H9 (cell line): Measurements from ENCODE around the gene FHOD3. TPM values are rescaled to one million over a fixed set of nuclear protein-coding genes. Genes with fewer than 3 reads are reported as not detected.

Experiments used
- DNase-seq: peaks from one replicate; pipeline ENCODE4 v3.0.0-alpha.2; 2017
- H2AFZ ChIP-seq: one replicate; pipeline ENCODE4 v1.6.1; 2013; ENCODE audit warnings: mild to moderate bottlenecking, low read length, control low read depth, moderate library complexity
- H2AK5ac ChIP-seq: 2 replicates; pipeline ENCODE4 v1.6.1; 2013; ENCODE audit warnings: low read length, control low read depth, mixed read lengths; ENCODE audit not compliant: insufficient read length
- H2BK120ac ChIP-seq: one replicate; pipeline ENCODE4 v1.6.1; 2013; ENCODE audit warnings: low read depth, mild to moderate bottlenecking, low read length, control low read depth, inconsistent platforms; ENCODE audit not compliant: poor library complexity, severe bottlenecking
- H2BK12ac ChIP-seq: 2 replicates; pipeline ENCODE4 v1.6.1; 2013; ENCODE audit warnings: low read length, control low read depth, mixed read lengths, low read depth; ENCODE audit not compliant: insufficient read length
- H2BK15ac ChIP-seq: 2 replicates; pipeline ENCODE4 v1.6.1; 2013; ENCODE audit warnings: low read depth, low read length, control low read depth
- H2BK20ac ChIP-seq: one replicate; pipeline ENCODE4 v1.6.1; 2013; ENCODE audit warnings: low read depth, mild to moderate bottlenecking, low read length, control low read depth, inconsistent platforms; ENCODE audit not compliant: poor library complexity, severe bottlenecking
- H2BK5ac ChIP-seq: 2 replicates; pipeline ENCODE4 v1.6.1; 2013; ENCODE audit warnings: low read length, control low read depth, mixed read lengths; ENCODE audit not compliant: insufficient read length
- H3K14ac ChIP-seq: 2 replicates; pipeline ENCODE4 v1.6.1; 2013; ENCODE audit warnings: low read length, control low read depth; ENCODE audit not compliant: insufficient read depth
- H3K18ac ChIP-seq: 2 replicates; pipeline ENCODE4 v1.6.1; 2013; ENCODE audit warnings: low read depth, mild to moderate bottlenecking, mixed read lengths, low read length, control low read depth; ENCODE audit not compliant: insufficient read length
- H3K23ac ChIP-seq: 2 replicates; pipeline ENCODE4 v1.6.1; 2013; ENCODE audit warnings: low read length, control low read depth, mixed read lengths, low read depth; ENCODE audit not compliant: insufficient read length
- H3K23me2 ChIP-seq: 2 replicates; pipeline ENCODE4 v1.6.1; 2013; ENCODE audit warnings: low read depth, mild to moderate bottlenecking, mixed read lengths, low read length, control low read depth; ENCODE audit not compliant: insufficient read length, poor library complexity, severe bottlenecking
- H3K27ac ChIP-seq: 2 replicates; pipeline ENCODE4 v1.5.1; 2013; ENCODE audit warnings: low read length, control low read depth, mixed read lengths, low read depth; ENCODE audit not compliant: insufficient read length
- H3K27me3 ChIP-seq: 2 replicates; pipeline ENCODE4 v1.6.1; 2013; ENCODE audit warnings: low read length, control low read depth, inconsistent platforms; ENCODE audit not compliant: insufficient read depth
- H3K4ac ChIP-seq: 2 replicates; pipeline ENCODE4 v1.6.1; 2013; ENCODE audit warnings: low read depth, mild to moderate bottlenecking, control low read depth, inconsistent platforms, low read length, moderate library complexity
- H3K4me1 ChIP-seq: 2 replicates; pipeline ENCODE4 v1.6.1; 2013; ENCODE audit warnings: low read length, control low read depth, inconsistent platforms; ENCODE audit not compliant: insufficient read depth
- H3K4me2 ChIP-seq: 2 replicates; pipeline ENCODE4 v1.6.1; 2013; ENCODE audit warnings: low read length, control low read depth, mixed read lengths; ENCODE audit not compliant: insufficient read length, insufficient read depth
- H3K56ac ChIP-seq: 2 replicates; pipeline ENCODE4 v1.6.1; 2013; ENCODE audit warnings: low read depth, mild to moderate bottlenecking, mixed read lengths, low read length, control low read depth; ENCODE audit not compliant: insufficient read length
- H3K79me1 ChIP-seq: 2 replicates; pipeline ENCODE4 v1.6.1; 2013; ENCODE audit warnings: low read depth, mild to moderate bottlenecking, moderate library complexity, low read length, control low read depth, inconsistent platforms; ENCODE audit not compliant: insufficient read depth, poor library complexity, severe bottlenecking
- H3K79me2 ChIP-seq: 2 replicates; pipeline ENCODE4 v1.6.1; 2013; ENCODE audit warnings: low read length, control low read depth, inconsistent platforms; ENCODE audit not compliant: insufficient read depth
- H3K9ac ChIP-seq: 2 replicates; pipeline ENCODE4 v1.6.1; 2013; ENCODE audit warnings: low read length, control low read depth, mixed read lengths; ENCODE audit not compliant: insufficient read length; ENCODE audit errors: extremely low read depth
- H3K9me3 ChIP-seq: one replicate; pipeline ENCODE4 v1.6.1; 2013; ENCODE audit warnings: low read depth, low read length, inconsistent platforms; ENCODE audit not compliant: control insufficient read depth
- H3T11ph ChIP-seq: one replicate; pipeline ENCODE4 v1.6.1; 2013; ENCODE audit warnings: mild to moderate bottlenecking, low read length, control low read depth, inconsistent platforms
- H4K20me1 ChIP-seq: one replicate; pipeline ENCODE4 v1.6.1; 2013; ENCODE audit not compliant: control insufficient read depth, insufficient read length, insufficient read depth
- H4K5ac ChIP-seq: 2 replicates; pipeline ENCODE4 v1.6.1; 2013; ENCODE audit warnings: low read depth, mild to moderate bottlenecking, mixed read lengths, low read length, control low read depth; ENCODE audit not compliant: insufficient read length
- H4K8ac ChIP-seq: replicated peaks from 2 replicates; pipeline ENCODE4 v1.6.1; 2013; ENCODE audit warnings: low read length, control low read depth, mixed read lengths, low read depth; ENCODE audit not compliant: insufficient read length
- H4K91ac ChIP-seq: 2 replicates; pipeline ENCODE4 v1.6.1; 2013; ENCODE audit warnings: low read depth, mild to moderate bottlenecking, moderate library complexity, mixed read lengths, low read length, control low read depth; ENCODE audit not compliant: insufficient read length
- H3K27ac Mint-ChIP-seq, 3 experiments: 2 replicates in 2 of 3; 3 replicates in 1 of 3; pipeline ENCODE4 v1.8.0; 2020 to 2021; ENCODE audit warnings: mixed read lengths in 3 of 3, mild to moderate bottlenecking in 1 of 3, moderate library complexity in 1 of 3
- H3K27me3 Mint-ChIP-seq: 2 replicates; pipeline ENCODE4 v1.8.0; 2021; ENCODE audit warnings: low read depth, mild to moderate bottlenecking, moderate library complexity, mixed read lengths
- H3K36me3 Mint-ChIP-seq, 3 experiments: 2 replicates in 2 of 3; 3 replicates in 1 of 3; pipeline ENCODE4 v1.8.0; 2020 to 2021; ENCODE audit warnings: low read depth in 3 of 3, mixed read lengths in 3 of 3; ENCODE audit not compliant: insufficient read depth in 1 of 3
- H3K4me1 Mint-ChIP-seq, 2 experiments: 2 replicates each; pipeline ENCODE4 v1.8.0; 2020; ENCODE audit warnings: mixed read lengths in 2 of 2
- H3K4me3 Mint-ChIP-seq, 2 experiments: 2 replicates in 1 of 2; 3 replicates in 1 of 2; pipeline ENCODE4 v1.8.0; 2020 to 2021; ENCODE audit warnings: mild to moderate bottlenecking in 2 of 2, mixed read lengths in 2 of 2, moderate library complexity in 1 of 2
- H3K9me3 Mint-ChIP-seq, 2 experiments: 2 replicates in 1 of 2; 3 replicates in 1 of 2; pipeline ENCODE4 v1.8.0; 2020; ENCODE audit warnings: mild to moderate bottlenecking in 2 of 2, mixed read lengths in 2 of 2, moderate library complexity in 1 of 2
- WGBS: extraction: QIAGEN DNeasy Blood & Tissue Kit; methylation state at CpG from one replicate; pipeline ENCODE4 v1.1.7; 2013; ENCODE audit warnings: missing lambda C conversion rate, low lambda C conversion rate, mixed read lengths; ENCODE audit not compliant: insufficient read length; ENCODE audit errors: extremely low coverage; 5-methylcytosine and 5-hydroxymethylcytosine counted together
- total RNA-seq: library from RNA; stranded (reverse); gene quantifications from 2 replicates; pipeline ENCODE4 v1.2.1, GENCODE V29; 2021
- TF ChIP-seq, protein P1 (sequence below): fragments of 200-600 bp; sonication (generic); conservative IDR thresholded peaks from 3 replicates; pipeline ENCODE4 v1.8.0; 2021; ENCODE audit warnings: antibody characterized with exemption, mild to moderate bottlenecking

Gene FHOD3
- total RNA-seq, 1 experiment from 2014 or later: 8.0 TPM

DNA sequence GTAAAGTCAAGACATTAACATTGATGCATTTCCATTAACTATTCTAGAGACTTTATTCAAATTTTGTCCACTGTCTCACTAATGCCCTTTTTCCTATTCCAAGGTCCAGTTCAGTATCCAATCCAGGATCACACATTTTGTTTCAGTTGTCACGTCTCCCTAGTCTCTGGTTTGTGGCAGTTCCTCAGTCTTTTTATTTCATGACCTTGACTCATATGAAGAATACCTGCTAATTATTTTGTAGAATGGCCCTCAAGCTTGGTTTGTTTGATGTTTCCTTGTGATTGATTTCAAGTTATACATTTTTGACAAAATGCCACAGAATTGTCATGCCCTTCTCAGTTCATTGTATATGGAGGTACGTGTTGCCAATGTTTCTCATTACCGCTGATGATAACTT is 145.2 kb downstream of the FHOD3 start:
- Mint-ChIP-seq H3K36me3 (peaks cover 0 to 22% (median 15%) of the 10 kb centered on the region in 3 experiments; a peak in 6 of 7 replicates), H3K4me3 (no peak overlapping the region), H3K9me3 (peaks cover 13 to 17% of the 10 kb centered on the region in 2 experiments), H3K27me3 (no peaks in the 10 kb centered on the region), H3K27ac (no peak overlapping the region), H3K4me1 (peaks cover 21 to 36% of the 10 kb centered on the region in 2 experiments)
- Histone ChIP-seq H3K9me3 (no peaks in the 10 kb centered on the region), H3K27me3 (no peaks in the 10 kb centered on the region), H3K79me1 (no peaks in the 10 kb centered on the region), H3T11ph (no peak overlapping the region), H2BK120ac (no peak overlapping the region), H3K4ac (no peak overlapping the region), H2BK5ac (no peak overlapping the region), H3K79me2 (no peaks in the 10 kb centered on the region), H2BK20ac (no peak overlapping the region), H3K23me2 (no peaks in the 10 kb centered on the region), H3K4me1 (peaks cover 5% of the 10 kb centered on the region; the same call in 1 of the 2 replicates), H2AFZ (no peak overlapping the region), H2AK5ac (no peak overlapping the region), H3K14ac (no peak overlapping the region), H3K4me2 (no peak overlapping the region), H2BK12ac (no peak overlapping the region), H2BK15ac (no peak overlapping the region), H3K9ac (no peak overlapping the region), H3K23ac (no peak overlapping the region), H4K20me1 (no peaks in the 10 kb centered on the region), H3K56ac (no peak overlapping the region), H4K91ac (no peak overlapping the region), H3K18ac (no peak overlapping the region), H4K8ac (no peak overlapping the region), H3K27ac (no peak overlapping the region), H4K5ac (no peak overlapping the region)
- TF ChIP-seq, protein P1, sequence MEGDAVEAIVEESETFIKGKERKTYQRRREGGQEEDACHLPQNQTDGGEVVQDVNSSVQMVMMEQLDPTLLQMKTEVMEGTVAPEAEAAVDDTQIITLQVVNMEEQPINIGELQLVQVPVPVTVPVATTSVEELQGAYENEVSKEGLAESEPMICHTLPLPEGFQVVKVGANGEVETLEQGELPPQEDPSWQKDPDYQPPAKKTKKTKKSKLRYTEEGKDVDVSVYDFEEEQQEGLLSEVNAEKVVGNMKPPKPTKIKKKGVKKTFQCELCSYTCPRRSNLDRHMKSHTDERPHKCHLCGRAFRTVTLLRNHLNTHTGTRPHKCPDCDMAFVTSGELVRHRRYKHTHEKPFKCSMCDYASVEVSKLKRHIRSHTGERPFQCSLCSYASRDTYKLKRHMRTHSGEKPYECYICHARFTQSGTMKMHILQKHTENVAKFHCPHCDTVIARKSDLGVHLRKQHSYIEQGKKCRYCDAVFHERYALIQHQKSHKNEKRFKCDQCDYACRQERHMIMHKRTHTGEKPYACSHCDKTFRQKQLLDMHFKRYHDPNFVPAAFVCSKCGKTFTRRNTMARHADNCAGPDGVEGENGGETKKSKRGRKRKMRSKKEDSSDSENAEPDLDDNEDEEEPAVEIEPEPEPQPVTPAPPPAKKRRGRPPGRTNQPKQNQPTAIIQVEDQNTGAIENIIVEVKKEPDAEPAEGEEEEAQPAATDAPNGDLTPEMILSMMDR: no peak
- no peak for DNase-seq
- no CpG with 5 or more reads among the region's 3 CpGs for WGBS
